Fibroblast of skin of right biceps (primary cell): ENCODE results near the gene VRK1.

Experiments
- DNase-seq: peaks from one replicate; pipeline ENCODE4 v3.0.0-alpha.2; 2013

VRK1 gene

DNA sequence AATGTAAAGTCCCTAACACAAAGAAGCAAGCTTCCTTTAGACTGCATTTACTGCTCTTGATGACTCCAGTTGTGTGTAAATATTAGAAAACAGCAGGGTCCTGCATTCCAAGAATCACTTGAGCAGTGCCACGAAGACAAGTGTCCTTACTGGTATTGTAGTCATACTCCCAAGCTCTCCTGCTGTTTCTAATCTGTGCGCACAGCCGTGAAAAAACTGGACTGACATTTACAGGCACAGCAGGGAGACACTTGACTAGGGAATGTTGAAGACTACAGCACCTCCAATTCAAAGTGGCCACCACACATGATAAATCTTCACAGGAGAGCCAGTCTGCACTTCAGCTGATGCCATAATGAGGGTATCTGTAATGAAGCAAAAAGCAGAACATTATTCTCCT lies 91.4 kb downstream of the VRK1 start:
- DNase-seq: no peak

DNA sequence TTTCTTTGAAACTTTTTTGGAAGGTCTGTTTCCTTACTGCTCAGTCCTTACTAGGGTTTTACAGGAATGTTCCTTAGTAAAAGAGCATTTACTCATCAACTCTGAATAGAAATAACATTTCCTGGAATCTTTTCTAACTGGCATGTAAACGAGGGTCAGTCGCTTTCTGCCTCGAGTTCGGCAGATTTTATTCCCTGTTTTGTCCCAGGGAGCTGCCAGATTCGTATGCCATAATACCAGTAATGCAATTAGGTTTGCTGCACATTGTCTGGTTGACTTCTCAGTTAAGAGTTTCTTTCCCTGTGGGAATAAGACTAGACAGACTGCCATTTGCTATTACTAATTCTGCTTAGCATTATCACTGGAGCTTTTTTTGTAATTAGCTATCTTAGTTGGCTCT lies 91.9 kb downstream of the VRK1 start:
- no peak for DNase-seq

DNA sequence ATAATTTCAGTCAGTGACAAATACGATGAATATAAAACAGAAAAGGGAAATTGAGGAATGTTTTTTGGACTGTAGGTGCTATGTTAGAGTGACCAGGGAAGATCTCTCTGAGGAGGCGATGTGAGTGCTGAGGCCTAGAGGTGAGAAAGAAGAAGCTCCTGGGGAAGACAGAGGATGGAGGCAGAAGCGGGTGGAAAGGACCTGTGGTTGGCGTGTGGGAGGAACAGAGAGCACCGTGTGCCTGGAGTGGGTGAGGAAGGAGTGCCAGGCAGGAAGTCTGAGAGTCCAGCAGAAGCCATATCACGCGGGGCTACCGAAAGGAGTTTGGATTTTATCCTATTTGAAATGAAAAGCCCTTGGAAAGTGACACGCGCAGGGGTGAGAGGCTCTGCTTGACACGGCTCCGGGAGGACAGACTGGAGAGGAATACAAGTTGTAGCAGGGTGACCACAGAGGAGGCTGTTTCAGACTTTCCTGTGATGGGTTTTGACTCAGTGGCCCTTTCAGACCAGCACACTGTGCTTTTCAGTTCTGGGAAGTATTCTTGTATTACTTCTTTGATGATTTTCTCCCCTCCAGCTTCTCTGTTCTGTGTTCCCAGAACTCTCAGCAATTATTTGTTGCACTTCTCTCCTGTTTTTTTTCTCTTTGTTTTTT lies 96.9 kb downstream of the VRK1 start:
- DNase-seq: no peak

GRCh38 chr14:96894966-96895365 lies 97.8 kb downstream of the VRK1 start:
- DNase-seq: peak; percentile 30

DNA sequence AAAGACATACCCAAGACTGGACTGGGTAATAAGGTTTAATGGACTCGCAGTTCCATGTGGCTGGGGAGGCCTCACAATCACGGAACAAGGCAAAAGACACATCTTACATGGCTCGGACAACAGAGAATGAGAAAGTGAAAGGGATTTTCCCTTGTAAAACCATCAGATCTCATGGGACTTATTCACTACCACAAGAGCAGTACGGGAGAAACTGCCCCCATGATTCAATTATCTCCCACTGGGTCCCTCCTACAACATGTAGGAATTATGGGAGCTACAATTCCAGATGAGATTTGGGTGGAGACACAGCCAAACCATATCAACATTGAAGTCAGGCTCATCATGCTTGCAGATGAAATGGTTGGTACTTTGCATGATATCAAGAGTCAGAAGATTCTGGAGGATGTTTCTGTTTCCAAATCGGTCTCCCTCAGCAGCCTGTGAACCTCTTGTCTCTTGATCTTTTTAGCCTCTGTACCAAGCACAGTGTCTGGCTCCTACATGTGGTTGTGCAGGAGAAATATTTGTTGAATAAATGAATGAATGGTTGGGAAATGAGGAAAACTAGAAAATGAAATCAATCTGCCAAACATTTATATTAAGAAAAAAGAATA lies 98.6 kb downstream of the VRK1 start:
- DNase-seq: no peak

- no peak for DNase-seq
Measured at GRCh38 chr14:96897184-96897583, 100.0 kb downstream of the VRK1 start.

DNA sequence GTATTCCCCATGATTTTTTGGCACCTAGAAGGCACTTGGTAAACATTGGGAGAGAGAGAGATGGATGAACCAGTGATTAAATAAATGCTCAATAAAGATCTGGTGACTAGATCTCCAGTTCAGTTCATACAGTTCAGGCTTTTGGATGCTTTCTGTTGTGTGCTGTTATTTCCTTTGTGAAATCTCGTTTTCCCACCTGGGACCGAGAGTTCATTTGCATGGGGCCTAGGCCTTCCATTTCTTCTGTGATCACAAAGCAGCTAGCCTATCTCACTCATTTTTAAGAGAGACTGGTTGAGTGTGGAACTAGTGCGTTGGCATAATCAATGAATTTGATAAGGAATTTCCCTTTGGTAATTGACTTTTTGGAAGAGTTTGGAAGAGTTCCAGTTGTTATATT lies 104.0 kb downstream of the VRK1 start:
- no peak for DNase-seq

DNA sequence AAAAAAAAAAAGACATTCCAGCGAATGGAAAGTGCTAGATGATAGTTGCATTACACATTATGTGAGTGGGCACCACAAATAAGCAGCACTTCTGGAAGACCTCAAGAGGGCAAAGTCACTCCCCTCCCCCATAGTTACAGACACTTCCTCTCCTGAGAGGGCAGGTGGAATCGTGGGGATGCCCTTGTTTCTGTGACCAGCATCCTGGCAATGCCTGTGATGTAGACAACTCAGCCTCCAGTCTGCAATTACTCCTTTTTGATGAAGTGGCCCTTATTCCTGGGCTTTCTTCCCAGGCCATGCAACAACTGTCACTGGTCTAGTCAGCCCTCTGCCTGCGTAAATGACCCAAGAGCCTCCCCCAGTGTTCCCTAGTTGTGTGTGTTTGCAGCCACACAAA lies 104.8 kb downstream of the VRK1 start:
- DNase-seq: no peak

DNA sequence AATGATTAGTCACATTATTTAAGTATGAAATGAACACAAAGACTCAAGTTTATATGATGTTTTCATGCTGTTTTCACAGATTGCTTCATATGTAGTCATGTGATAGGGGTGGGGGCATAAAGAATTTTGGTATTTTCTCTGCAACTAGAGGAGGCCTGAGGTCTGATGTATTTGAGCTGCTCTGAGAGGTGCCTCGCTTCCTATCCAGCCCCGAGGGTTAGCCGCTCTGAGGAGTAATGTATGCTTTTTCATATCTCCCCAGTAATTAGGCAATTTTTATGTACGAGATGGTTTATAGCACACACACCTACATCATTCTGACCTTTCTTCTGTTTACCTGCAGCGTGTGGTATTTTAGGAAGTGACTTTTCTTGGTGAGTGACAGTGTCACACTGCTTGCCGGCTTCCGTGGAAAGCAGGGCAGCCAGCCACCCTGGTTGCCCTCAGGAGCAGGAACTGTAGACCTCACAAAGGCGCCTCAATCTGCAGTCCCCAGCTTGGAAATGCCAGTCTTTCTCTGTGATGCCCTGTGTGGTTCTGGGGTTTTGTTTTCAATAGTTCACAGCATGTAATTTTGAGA lies 106.4 kb downstream of the VRK1 start:
- DNase-seq: no peak

- DNase-seq: no peak
Measured at GRCh38 chr14:96904201-96904600, 107.0 kb downstream of the VRK1 start.

DNA sequence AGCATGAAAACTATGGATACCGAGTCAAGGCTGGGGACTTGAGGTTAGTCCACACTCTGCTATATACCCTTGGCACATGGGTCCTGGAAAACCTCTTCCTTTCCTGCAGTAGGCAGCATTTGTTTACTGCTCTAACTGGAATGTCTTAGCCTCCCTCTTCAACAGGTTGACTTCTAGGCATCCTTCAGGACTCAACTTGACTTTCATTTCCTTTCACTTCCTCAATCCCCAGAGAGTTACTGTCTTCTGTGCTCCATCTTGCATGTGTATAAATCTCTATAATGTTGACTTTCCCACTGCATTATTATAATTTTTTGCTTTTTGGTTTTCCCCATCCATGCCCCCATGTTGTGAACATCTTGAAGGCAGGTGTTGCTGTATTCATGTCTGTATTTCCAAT lies 107.9 kb downstream of the VRK1 start:
- DNase-seq: no peak

DNA sequence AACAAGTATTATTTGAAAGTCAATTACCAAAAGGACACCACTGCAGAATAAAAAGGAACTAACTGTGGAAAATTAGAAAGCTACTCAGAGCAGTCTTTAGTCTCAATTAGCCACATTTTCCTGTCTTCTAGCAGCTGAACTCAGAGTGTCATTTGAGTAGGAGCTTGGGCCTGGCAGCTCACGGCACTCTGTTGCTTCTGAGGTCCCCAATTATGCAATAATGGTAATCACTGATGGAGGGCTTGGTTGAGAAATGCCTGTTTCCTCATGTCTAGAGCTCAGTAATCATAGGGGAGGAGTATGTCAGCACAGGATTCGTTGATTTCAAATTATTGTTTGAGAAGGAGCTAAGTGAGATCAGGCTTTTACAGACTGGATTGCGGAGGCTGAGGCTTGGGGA lies 108.6 kb downstream of the VRK1 start:
- DNase-seq: no peak

GRCh38 chr14:96906434-96906833 lies 109.3 kb downstream of the VRK1 start:
- DNase-seq: no peak

DNA sequence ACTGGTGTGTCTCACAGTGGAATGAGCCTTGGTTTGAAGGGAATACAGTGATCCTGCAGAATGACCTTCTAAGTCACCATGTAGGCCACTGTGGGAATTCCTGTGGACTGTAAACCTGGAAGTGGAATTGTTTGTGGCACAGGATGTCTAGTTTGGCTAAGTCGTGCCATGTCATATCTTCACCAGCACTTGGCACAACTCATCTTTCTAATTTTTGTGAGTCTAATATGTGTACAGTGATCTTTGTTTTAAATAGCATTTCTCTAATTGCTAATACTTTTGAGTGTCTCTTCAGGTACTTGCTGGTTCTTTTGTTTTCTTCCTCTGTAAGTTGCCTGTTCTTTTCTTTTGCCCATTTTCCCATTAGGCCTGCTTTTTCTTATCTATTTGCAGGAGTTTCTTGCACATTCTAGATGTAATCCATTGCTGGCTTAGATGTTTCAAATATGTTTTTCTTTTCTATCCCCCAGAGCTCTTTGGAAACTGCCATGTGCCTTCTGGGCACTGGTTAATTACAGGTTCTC lies 112.7 kb downstream of the VRK1 start:
- no peak for DNase-seq

- no peak for DNase-seq
Measured at GRCh38 chr14:96911499-96912149, 114.4 kb downstream of the VRK1 start.

GRCh38 chr14:96914571-96915128 lies 117.5 kb downstream of the VRK1 start:
- no peak for DNase-seq

- no peak for DNase-seq
Measured at GRCh38 chr14:96915478-96915877, 118.3 kb downstream of the VRK1 start.

DNA sequence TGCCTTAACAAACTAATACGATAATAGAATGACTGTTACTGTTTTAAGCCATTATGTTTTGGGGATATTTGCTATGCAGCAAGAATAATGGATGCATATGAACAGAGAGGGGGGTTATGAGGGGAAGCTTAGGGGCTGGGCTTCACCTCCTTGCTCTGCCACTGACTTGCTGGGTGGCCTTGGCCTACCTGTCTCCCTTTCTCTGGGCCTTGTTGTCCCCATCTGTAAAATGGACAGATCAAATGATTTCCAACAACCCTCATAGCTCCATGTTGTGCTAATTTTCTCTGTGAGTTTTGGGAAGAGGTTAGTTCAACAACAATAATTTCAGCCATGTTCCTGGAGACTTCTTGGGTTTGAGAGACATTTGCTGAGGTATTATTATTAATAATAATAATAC lies 119.6 kb downstream of the VRK1 start:
- DNase-seq: no peak

DNA sequence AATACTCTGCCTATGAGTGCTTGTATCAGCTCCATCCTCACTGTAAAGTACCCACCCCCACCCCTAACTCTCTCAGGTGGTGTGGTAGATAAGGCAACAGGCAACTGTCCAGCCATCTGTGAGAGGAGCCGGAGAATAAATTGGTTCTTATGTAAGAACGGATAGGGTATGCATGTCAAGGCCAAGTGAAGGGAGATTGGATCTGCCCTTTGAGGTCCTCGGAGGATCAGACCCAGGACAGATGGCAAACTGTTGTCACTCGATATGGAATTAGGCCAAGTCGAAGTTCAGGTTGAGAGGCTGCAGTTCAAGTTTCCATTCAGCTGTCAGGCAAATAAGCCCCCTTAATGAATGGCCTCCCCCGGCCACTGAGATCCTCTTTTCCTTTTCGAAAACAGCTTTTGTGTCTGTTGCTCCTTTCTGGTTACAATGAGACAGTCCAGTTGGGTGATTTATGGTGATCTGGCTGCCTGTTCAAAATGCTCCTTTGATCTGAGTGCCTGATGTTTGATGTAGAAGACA lies 120.3 kb downstream of the VRK1 start:
- no peak for DNase-seq

DNA sequence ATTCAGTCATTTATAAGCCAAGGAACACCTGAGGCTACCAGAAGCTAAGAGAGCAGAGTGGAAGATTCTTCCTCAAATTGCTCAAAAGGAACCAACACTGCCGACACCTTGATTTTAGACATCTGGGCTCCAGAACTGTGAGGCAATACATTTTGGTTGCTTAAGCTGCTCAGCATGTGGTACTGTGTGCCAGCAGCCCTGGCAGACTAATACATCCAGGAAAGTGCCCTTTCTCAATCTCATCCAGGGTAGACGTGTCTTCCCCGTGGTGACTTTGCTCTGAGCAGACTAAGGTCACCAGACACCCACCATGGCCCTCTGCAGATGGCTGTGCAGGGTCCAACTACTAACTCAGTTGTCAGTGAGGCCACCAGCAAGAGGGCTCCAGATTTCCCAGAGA lies 122.8 kb downstream of the VRK1 start:
- no peak for DNase-seq

DNA sequence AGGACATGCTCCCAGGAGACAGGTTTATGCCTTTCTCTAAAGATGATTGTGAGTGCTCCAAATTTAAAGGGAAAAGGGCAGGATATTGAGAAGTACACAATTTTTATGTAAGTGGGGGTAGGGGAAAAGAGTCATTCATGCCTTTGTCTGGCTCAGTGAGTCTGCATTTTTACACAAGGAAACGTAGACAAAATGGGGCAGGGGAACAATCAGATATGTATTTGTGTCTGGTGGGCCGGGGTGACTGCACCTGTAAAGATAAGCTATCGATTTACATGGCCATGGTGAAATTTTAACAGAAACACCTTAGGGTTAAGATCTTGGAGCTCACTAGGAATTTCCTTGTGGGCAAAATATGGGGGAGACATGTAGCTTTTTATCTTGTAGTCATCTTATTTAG lies 123.6 kb downstream of the VRK1 start:
- DNase-seq: no peak

GRCh38 chr14:96922986-96923385 lies 125.8 kb downstream of the VRK1 start:
- no peak for DNase-seq

GRCh38 chr14:96925422-96925821 lies 128.2 kb downstream of the VRK1 start:
- no peak for DNase-seq
